Sigmoid colon (tissue), 7 donors: ENCODE measurements around the gene STARD9. TPM values are rescaled to one million over a fixed set of nuclear protein-coding genes. Genes with fewer than 3 reads are reported as not detected.
A peak's percentile ranks its signal among the peaks of the same experiment; 100 is the strongest.

Experiments
- DNase-seq: peaks from one replicate; pipeline ENCODE4 v3.0.0-alpha.2; 2019
- H3K27ac ChIP-seq, 4 donors: fragments of 200-600 bp; sonication (generic); one replicate each; pipeline ENCODE4 v1.5.1; 2016 to 2019; ENCODE audit warnings: mild to moderate bottlenecking in 1 of 4
- H3K27me3 ChIP-seq, 3 donors: fragments of 200-600 bp; sonication (generic); one replicate each; pipeline ENCODE4 v1.5.1; 2019; ENCODE audit warnings: mild to moderate bottlenecking in 1 of 3
- H3K36me3 ChIP-seq, 4 donors: fragments of 200-600 bp; sonication (generic); one replicate each; pipeline ENCODE4 v1.5.1; 2016 to 2019
- H3K4me1 ChIP-seq, 4 donors: fragments of 200-600 bp; sonication (generic); one replicate each; pipeline ENCODE4 v1.5.1; 2017 to 2019
- H3K4me3 ChIP-seq, 4 donors: fragments of 200-600 bp; sonication (generic); one replicate each; pipeline ENCODE4 v1.5.1; 2017 to 2019; ENCODE audit warnings: mild to moderate bottlenecking in 2 of 4, moderate library complexity in 1 of 4
- H3K9me3 ChIP-seq, 4 donors: fragments of 200-600 bp in 3 of 4; sonication (generic) in 3 of 4; one replicate each; pipeline versions ENCODE4 v1.5.1 to v1.6.1; 2013 to 2019
- EP300 ChIP-seq, 4 donors: sonication (generic); formaldehyde crosslinking; IDR thresholded peaks; one replicate each; pipeline ENCODE4 v1.6.1; 2017; ENCODE audit warnings: antibody characterized with exemption in 4 of 4
- POLR2A ChIP-seq, 2 donors: fragments of 450-650 bp; IDR thresholded peaks; one replicate each; pipeline ENCODE4 v1.6.1; 2016; ENCODE audit warnings: antibody characterized with exemption in 2 of 2, mild to moderate bottlenecking in 2 of 2, moderate library complexity in 2 of 2
- POLR2AphosphoS5 ChIP-seq, 4 donors: sonication (generic); formaldehyde crosslinking; IDR thresholded peaks; one replicate each; pipeline ENCODE4 v1.6.1; 2017; ENCODE audit warnings: antibody characterized with exemption in 4 of 4
- WGBS, 2 donors: extraction: QIAGEN DNeasy Blood & Tissue Kit; methylation state at CpG; one replicate each; pipeline ENCODE4 v1.1.7; 2013; 5-methylcytosine and 5-hydroxymethylcytosine counted together
- intact Hi-C: fragments of 100-400 bp; cut with DNase I; formaldehyde crosslinking; loops from one replicate; pipeline ENCODE4 v1.15.1; 2023
- polyA plus RNA-seq, 3 donors: library from polyadenylated mRNA; stranded (reverse); fragments of 200-250 nt; gene quantifications; one replicate each; pipeline ENCODE4 v1.2.3, GENCODE V29; 2013
- total RNA-seq, 4 donors: library from RNA; depleted of rRNA; stranded (reverse); fragments of >200 nt; gene quantifications; one replicate each; pipeline ENCODE4 v1.1.0, GENCODE V29; 2016
- TF ChIP-seq, protein P1 (sequence below), 4 experiments: fragments of 450-650 bp in 3 of 4; fragments of 200-600 bp in 1 of 4; IDR thresholded peaks; one replicate each; pipeline ENCODE4 v1.5.1; 2016 to 2019; ENCODE audit warnings: antibody characterized with exemption in 4 of 4, mild to moderate bottlenecking in 3 of 4, moderate library complexity in 2 of 4
- donor health status: healthy with polysubstance abuse.
- donor health status: Bipolar disorder and iron deficiency.
- donor health status: healthy.

STARD9 gene
- total and polyA plus RNA-seq, 7 donors: 0.60 to 125 (median 36.4) TPM

DNA sequence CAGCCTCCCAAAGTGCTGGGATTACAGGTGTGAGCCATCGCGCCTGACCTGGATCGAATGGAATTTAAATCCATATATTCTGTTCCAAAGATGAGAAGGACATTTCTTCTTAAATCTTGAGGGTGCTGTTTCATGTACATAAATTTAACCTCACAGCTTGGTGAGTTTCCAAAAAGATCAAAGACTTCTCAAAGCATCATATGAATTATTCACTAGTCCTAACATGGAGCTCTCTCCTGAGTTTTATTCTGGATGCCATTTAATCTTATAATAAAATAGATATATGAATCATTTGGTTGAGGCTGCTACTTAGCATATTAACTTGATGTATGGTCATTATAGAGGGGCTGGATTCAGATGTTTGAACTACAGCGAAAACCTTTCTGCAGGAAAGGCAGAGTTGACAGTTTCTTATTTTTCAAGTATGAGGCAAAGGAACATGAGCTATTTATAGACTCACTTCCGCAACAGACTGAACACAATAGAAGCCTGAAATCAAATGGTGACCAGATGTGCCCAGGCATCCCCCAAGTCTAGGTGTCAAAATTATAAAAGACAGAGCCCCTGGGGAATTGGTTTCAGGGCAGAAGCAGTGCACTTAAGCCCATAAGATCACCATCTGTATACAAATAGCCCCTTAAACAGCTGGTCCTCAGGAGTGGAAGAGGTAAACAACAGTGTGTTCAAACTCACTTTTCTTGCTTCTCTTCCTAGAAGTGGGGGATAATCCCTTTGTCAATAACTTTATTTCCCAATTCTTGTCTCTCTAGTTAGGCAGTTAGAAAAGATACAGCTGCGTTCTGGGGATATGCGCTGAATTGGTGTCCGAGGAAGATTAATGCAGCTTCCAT, 29.7 kb downstream of the STARD9 start:
- H3K36me3 ChIP-seq: peaks cover 0 to 7% (median 0%) of the 10 kb centered on the region in 4 donors
- WGBS, 2 donors: 61 to 88% methylated on average over 8 of the region's 8 CpGs
- intact Hi-C loops: loop anchor here (5.0 kb wide), 1 partner anchor 42 kb away; no protein-coding TSS in a partner anchor
- peaks cover 0 to 60% (median 44%) of the 10 kb centered on the region in 4 donors for H3K4me1 ChIP-seq
- no peaks in the 10 kb centered on the region for H3K27me3 ChIP-seq
- TF ChIP-seq EP300 (IDR thresholded peaks at IDR 0.05): no peak
- peak in 1 of 4 donors; percentile 26 for TF ChIP-seq POLR2AphosphoS5 (IDR thresholded peaks at IDR 0.05)
- peak overlapping the region; percentile 52 to 72 (median 65) for H3K27ac ChIP-seq
- no peak overlapping the region for H3K4me3 ChIP-seq
- no peaks in the 10 kb centered on the region for H3K9me3 ChIP-seq
- no peak for DNase-seq

DNA sequence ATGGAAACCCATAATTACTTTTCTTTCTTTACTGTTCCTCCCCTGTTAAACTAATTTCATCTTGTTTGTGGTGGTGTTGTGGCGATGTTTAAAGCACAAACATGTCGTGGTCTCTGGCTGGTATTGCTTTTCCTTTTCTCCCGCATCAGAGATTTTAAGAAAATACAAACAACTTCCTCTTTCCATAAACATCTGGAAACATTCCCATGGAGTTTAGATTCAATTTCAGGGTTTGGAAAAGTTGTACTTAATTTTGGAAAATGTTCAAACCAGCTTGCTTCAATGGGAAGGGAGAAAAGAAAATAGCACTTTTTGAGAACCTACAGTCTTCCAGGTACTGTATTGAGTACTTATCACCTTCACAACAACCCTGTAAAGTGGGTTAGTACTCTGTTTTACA, 30.4 kb downstream of the STARD9 start:
- no peak for DNase-seq

DNA sequence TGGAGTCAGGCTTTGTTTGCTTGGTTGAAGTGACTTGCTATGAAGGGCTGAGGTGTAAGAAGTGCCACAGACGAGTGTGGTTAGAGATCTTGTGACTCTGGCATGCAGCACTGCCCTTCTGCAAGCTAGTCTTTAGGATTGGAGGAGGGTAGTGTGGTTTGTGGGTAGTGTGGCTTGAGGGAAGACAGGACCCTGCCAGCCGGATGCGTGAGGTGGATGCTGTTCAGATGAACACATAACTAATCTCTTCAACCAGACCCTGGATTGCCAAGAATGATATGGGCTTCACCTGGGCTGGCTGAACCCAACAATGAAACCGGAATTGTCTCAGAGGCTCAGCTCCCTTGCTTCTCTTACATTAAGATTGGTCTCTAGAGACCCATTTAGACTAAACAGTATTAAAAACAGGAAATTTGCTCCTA, 32.7 kb downstream of the STARD9 start:
- peaks cover 0 to 7% (median 0%) of the 10 kb centered on the region in 4 donors for H3K36me3 ChIP-seq

More for the DNA sequence above, 30.4 kb downstream of the STARD9 start:
- Histone ChIP-seq H3K9me3 (no peaks in the 10 kb centered on the region), H3K36me3 (peaks cover 0 to 7% (median 0%) of the 10 kb centered on the region in 4 donors), H3K4me3 (no peak overlapping the region), H3K27ac (peak overlapping the region in 3 of 4 donors; percentile 65 to 72 (median 65)), H3K27me3 (no peaks in the 10 kb centered on the region), H3K4me1 (peaks cover 0 to 65% (median 43%) of the 10 kb centered on the region in 4 donors)
- intact Hi-C loops: loop anchor here (5.0 kb wide), 1 partner anchor 42 kb away; no protein-coding TSS in a partner anchor
- 50 to 75% methylated on average over 3 of the region's 3 CpGs for WGBS, 2 donors
- TF ChIP-seq EP300 (IDR thresholded peaks at IDR 0.05): no peak
- TF ChIP-seq POLR2AphosphoS5 (IDR thresholded peaks at IDR 0.05): no peak
- TF ChIP-seq, protein P1, sequence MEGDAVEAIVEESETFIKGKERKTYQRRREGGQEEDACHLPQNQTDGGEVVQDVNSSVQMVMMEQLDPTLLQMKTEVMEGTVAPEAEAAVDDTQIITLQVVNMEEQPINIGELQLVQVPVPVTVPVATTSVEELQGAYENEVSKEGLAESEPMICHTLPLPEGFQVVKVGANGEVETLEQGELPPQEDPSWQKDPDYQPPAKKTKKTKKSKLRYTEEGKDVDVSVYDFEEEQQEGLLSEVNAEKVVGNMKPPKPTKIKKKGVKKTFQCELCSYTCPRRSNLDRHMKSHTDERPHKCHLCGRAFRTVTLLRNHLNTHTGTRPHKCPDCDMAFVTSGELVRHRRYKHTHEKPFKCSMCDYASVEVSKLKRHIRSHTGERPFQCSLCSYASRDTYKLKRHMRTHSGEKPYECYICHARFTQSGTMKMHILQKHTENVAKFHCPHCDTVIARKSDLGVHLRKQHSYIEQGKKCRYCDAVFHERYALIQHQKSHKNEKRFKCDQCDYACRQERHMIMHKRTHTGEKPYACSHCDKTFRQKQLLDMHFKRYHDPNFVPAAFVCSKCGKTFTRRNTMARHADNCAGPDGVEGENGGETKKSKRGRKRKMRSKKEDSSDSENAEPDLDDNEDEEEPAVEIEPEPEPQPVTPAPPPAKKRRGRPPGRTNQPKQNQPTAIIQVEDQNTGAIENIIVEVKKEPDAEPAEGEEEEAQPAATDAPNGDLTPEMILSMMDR (IDR thresholded peaks at IDR 0.05): no peak
- TF ChIP-seq POLR2A (IDR thresholded peaks at IDR 0.05): no peak

DNA sequence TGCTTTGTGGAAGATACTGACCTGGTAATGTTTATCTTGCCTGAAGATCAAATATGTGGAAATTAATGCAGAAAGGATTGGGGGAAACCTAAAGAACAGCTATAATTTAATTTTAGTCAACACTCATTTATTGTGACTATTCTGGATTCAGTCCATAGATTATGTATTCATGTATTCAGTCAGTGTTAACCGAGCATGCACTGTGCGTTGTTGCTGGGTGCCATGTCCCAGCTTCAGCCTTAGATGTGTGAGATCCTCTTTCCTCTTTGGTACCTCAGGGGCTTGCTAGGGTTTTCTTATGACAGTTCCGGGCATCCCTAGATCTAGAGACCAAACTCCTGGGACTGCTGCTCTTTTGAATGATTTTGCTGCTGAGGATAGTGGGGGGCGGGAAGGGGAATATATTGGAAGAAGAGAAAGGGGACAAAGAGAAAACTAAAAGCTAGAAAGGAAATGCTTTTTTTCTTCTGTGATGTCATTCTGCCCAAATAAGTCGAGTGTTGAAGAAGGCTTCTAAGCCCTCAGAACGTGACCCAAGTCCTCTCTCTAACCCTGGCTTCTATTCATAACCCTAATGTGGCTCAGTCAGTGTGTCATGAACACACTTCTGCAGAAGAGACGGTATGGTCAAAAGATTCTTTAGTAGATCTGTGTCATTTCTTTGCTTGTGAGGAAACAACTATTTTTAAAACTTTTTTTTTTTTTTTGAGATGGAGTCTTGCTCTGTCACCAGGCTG, 33.5 kb downstream of the STARD9 start:
- Histone ChIP-seq H3K27me3 (no peaks in the 10 kb centered on the region), H3K4me1 (peaks cover 0 to 48% (median 38%) of the 10 kb centered on the region in 4 donors), H3K4me3 (no peak overlapping the region), H3K36me3 (peaks cover 0 to 7% (median 0%) of the 10 kb centered on the region in 4 donors), H3K9me3 (no peaks in the 10 kb centered on the region), H3K27ac (peak overlapping the region in 1 of 4 donors; percentile 4)
- intact Hi-C loops: loop anchor here (5.0 kb wide), 1 partner anchor 38 kb away; no protein-coding TSS in a partner anchor
- DNase-seq: no peak
- WGBS, 2 donors: 54 to 84% methylated on average over 7 of the region's 7 CpGs
- TF ChIP-seq POLR2AphosphoS5 (IDR thresholded peaks at IDR 0.05) (no peak), POLR2A (IDR thresholded peaks at IDR 0.05) (no peak)
- TF ChIP-seq, protein P1 (IDR thresholded peaks at IDR 0.05): no peak

More for the DNA sequence above, 32.7 kb downstream of the STARD9 start:
- H3K9me3 ChIP-seq: no peaks in the 10 kb centered on the region
- H3K4me1 ChIP-seq: peaks cover 0 to 49% (median 40%) of the 10 kb centered on the region in 4 donors
- no peak overlapping the region for H3K4me3 ChIP-seq
- DNase-seq: no peak
- no peaks in the 10 kb centered on the region for H3K27me3 ChIP-seq
- peak overlapping the region in 1 of 4 donors; percentile 4 for H3K27ac ChIP-seq
- WGBS, 2 donors: 39 to 80% methylated on average over 4 of the region's 4 CpGs
- TF ChIP-seq, protein P1 (IDR thresholded peaks at IDR 0.05): no peak
- TF ChIP-seq POLR2A (IDR thresholded peaks at IDR 0.05) (no peak), POLR2AphosphoS5 (IDR thresholded peaks at IDR 0.05) (no peak), EP300 (IDR thresholded peaks at IDR 0.05) (no peak)
- intact Hi-C loops: loop anchor here (5.0 kb wide), 1 partner anchor 39 kb away; no protein-coding TSS in a partner anchor
